ENCODE measurements around the gene XAGE1A.
"Not testable (repeated sequence)": the region's sequence is repeated elsewhere in the genome, so short reads cannot be mapped to it uniquely, and the experiment has no call there.

Gene XAGE1A

GRCh38 chrX:52495545-52496418 is at the start of gene XAGE1A:
TSS of gene XAGE1A (plus strand) at chrX:52495808. CDS start at chrX:52497362, 1,554 bp downstream.
- not testable (repeated sequence) for DNase-seq

- DNase-seq: not testable (repeated sequence)
Observed at GRCh38 chrX:52452031-52452430, 43.6 kb upstream of the XAGE1A start.

- not testable (repeated sequence) for DNase-seq
Observed at GRCh38 chrX:52471301-52471700, 24.3 kb upstream of the XAGE1A start.

GRCh38 chrX:52496419-52496772 is 788 bp downstream of the XAGE1A start:
- DNase-seq: not testable (repeated sequence)

- not testable (repeated sequence) for DNase-seq
Observed at GRCh38 chrX:52501362-52501761, 5.8 kb downstream of the XAGE1A start.

- no peak for DNase-seq
Observed at GRCh38 chrX:52504551-52504950, 8.9 kb downstream of the XAGE1A start.

GRCh38 chrX:52507331-52507730 is 11.7 kb downstream of the XAGE1A start:
- no peak for DNase-seq

GRCh38 chrX:52509916-52510315 is 14.3 kb downstream of the XAGE1A start:
- DNase-seq: no peak

- not testable (repeated sequence) for DNase-seq
Observed at GRCh38 chrX:52511126-52511525, 15.5 kb downstream of the XAGE1A start.

- not testable (repeated sequence) for DNase-seq
Observed at GRCh38 chrX:52516110-52516986, 20.7 kb downstream of the XAGE1A start.

GRCh38 chrX:52516987-52517325 is 21.3 kb downstream of the XAGE1A start, which contains the start of gene XAGE1B:
TSS of gene XAGE1B (minus strand) at chrX:52517063. CDS start at chrX:52515527, 1,536 bp downstream.
- DNase-seq: not testable (repeated sequence)

GRCh38 chrX:52541051-52541450 is 45.4 kb downstream of the XAGE1A start:
- DNase-seq: not testable (repeated sequence)

GRCh38 chrX:52542311-52542710 is 46.7 kb downstream of the XAGE1A start:
- DNase-seq: no peak

GRCh38 chrX:52544147-52544840 is 48.7 kb downstream of the XAGE1A start:
- DNase-seq: no peak

- DNase-seq: not testable (repeated sequence)
Observed at GRCh38 chrX:52548769-52549168, 53.2 kb downstream of the XAGE1A start.
